HG02884 (cell line): ENCODE data around the gene PTPRJ.
"Not testable (repeated sequence)": the region's sequence is repeated elsewhere in the genome, so short reads cannot be mapped to it uniquely, and the experiment has no call there.

Experiments used
- ATAC-seq: cut with Tn5 transposase; IDR thresholded peaks from one replicate; pipeline ENCODE4 v1.9.1; 2021; ENCODE audit warnings: mild to moderate bottlenecking, moderate library complexity; ENCODE audit not compliant: unreplicated experiment

Gene PTPRJ

GRCh38 chr11:47980088-47980906 is at the start of gene PTPRJ:
PTPRJ (plus strand) TSS chr11:47980559; CDS start chr11:47980913, 354 bp downstream.
- peak; percentile 34 for ATAC-seq

- ATAC-seq = no peak
Measured at GRCh38 chr11:47932544-47932943, 47.8 kb upstream of the PTPRJ start.

GRCh38 chr11:47933797-47934196 is 46.6 kb upstream of the PTPRJ start:
- ATAC-seq = not testable (repeated sequence)

- ATAC-seq = no peak
Measured at GRCh38 chr11:47938791-47939560, 41.4 kb upstream of the PTPRJ start.

- ATAC-seq = no peak
Measured at GRCh38 chr11:47940904-47941649, 39.3 kb upstream of the PTPRJ start.

GRCh38 chr11:47941907-47942558 is 38.3 kb upstream of the PTPRJ start:
- no peak for ATAC-seq

- no peak for ATAC-seq
Measured at GRCh38 chr11:47943721-47944586, 36.4 kb upstream of the PTPRJ start.

- no peak for ATAC-seq
Measured at GRCh38 chr11:47944632-47945031, 35.7 kb upstream of the PTPRJ start.

GRCh38 chr11:47946682-47947559 is 33.4 kb upstream of the PTPRJ start:
- ATAC-seq = no peak

GRCh38 chr11:47948137-47948536 is 32.2 kb upstream of the PTPRJ start:
- ATAC-seq = no peak

- not testable (repeated sequence) for ATAC-seq
Measured at GRCh38 chr11:47949001-47949675, 31.2 kb upstream of the PTPRJ start.

GRCh38 chr11:47950396-47950795 is 30.0 kb upstream of the PTPRJ start:
- no peak for ATAC-seq

- ATAC-seq = not testable (repeated sequence)
Measured at GRCh38 chr11:47951504-47951903, 28.9 kb upstream of the PTPRJ start.

- no peak for ATAC-seq
Measured at GRCh38 chr11:47955061-47955755, 25.2 kb upstream of the PTPRJ start.

- no peak for ATAC-seq
Measured at GRCh38 chr11:47960015-47960414, 20.3 kb upstream of the PTPRJ start.

GRCh38 chr11:47961383-47961782 is 19.0 kb upstream of the PTPRJ start:
- no peak for ATAC-seq

- ATAC-seq = no peak
Measured at GRCh38 chr11:47964546-47964945, 15.8 kb upstream of the PTPRJ start.
